Ishikawa (cell line): ENCODE measurements around the gene DDX41.

Experiments used
- CEBPB ChIP-seq: IDR thresholded peaks from 2 replicates; pipeline ENCODE4 v1.6.1; 2012
- CREB1 ChIP-seq: IDR thresholded peaks from 2 replicates; pipeline ENCODE4 v1.6.1; 2012; ENCODE audit warnings: low read depth
- MAX ChIP-seq: IDR thresholded peaks from 2 replicates; pipeline ENCODE4 v1.6.1; 2012
- RAD21 ChIP-seq: IDR thresholded peaks from 2 replicates; pipeline ENCODE4 v1.6.1; 2012; ENCODE audit warnings: low read depth
- REST ChIP-seq: IDR thresholded peaks from 2 replicates; pipeline ENCODE4 v1.6.1; 2012; ENCODE audit warnings: low read depth, mild to moderate bottlenecking
- TAF1 ChIP-seq: IDR thresholded peaks from 2 replicates; pipeline ENCODE4 v1.6.1; 2012; ENCODE audit warnings: low read depth, mild to moderate bottlenecking
- USF1 ChIP-seq: IDR thresholded peaks from 2 replicates; pipeline ENCODE4 v1.6.1; 2012
- YY1 ChIP-seq: IDR thresholded peaks from 2 replicates; pipeline ENCODE4 v1.6.1; 2012; ENCODE audit warnings: low read depth
- ZBTB7A ChIP-seq: IDR thresholded peaks from 2 replicates; pipeline ENCODE4 v1.6.1; 2012; ENCODE audit warnings: low read depth

GRCh38 chr5:177474846-177475562 is 41.8 kb downstream of the DDX41 start:
- no peak for TF ChIP-seq CEBPB
- no peak for TF ChIP-seq ZBTB7A
- TF ChIP-seq MAX = no peak
- no peak for TF ChIP-seq USF1
- no peak for TF ChIP-seq YY1
- no peak for TF ChIP-seq RAD21
- no peak for TF ChIP-seq REST
- no peak for TF ChIP-seq TAF1
- TF ChIP-seq CREB1 = no peak
